HG02678 (cell line): Measurements from ENCODE around the gene FAM81A.
"Not testable (repeated sequence)": the region's sequence is repeated elsewhere in the genome, so short reads cannot be mapped to it uniquely, and the experiment has no call there.

ENCODE experiments used
- ATAC-seq: cut with Tn5 transposase; IDR thresholded peaks from one replicate; pipeline ENCODE4 v1.9.1; 2021; ENCODE audit warnings: mild to moderate bottlenecking, moderate library complexity; ENCODE audit not compliant: unreplicated experiment

The FAM81A gene

DNA sequence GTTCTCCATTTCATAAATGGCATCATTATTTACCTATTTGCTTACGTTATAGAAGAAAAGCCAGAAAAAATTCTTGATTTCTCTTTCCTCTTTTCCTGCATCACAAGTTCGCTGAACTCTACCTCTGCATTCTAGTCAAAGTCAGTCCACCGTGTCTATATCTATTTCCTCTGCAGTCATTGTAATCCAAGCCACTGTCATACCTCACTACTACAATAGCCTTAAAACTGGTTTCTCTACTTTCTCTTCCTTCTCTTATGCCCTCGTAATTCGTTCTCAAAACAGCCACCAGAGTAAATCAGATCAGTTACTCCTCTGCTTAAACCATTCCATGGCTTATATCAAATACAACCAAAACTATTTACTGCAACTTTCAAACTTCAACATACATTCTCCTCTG is 13.4 kb upstream of the FAM81A start:
- ATAC-seq, result no peak

DNA sequence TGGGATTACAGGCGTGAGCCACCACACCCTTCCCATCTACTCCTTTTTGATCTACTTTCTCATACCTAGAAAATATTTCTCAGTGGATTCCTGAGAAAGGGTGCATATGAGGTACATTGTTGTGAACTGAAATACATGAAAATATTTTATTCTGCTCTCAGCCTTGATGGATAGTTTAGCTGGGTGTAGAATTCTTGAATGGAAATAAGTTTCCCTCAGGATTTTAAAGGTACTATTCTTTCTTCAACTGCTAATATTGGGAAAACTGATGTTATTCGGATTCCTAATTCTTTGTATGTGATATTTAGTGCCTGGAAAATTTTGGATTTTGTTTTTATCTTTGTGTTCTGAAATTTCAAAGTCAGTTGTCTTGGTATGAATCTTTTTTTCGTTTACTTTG is 9.1 kb upstream of the FAM81A start:
- not testable (repeated sequence) for ATAC-seq

DNA sequence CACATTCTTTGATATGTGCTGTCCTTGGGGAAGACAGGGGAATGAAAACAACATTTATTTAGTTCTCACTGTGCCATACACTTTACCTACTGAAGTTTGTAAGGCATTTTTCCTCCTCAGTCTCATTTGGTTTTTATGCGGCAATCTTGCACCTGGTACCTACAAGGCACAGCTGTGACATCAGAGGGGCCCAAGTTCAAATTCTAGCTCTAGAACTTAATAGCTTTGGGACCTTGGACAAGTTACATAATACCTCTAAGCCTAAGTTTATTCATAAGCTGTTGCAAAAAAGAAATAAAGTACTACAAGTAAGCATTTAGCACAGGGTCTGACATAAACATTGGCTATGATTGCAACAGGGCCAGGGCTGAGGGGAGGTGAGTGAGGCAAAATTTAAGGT is 5.6 kb upstream of the FAM81A start:
- no peak for ATAC-seq

- ATAC-seq, result no peak
Measured at GRCh38 chr15:59434481-59434880, 3.5 kb upstream of the FAM81A start.

GRCh38 chr15:59436774-59437141 is 1.2 kb upstream of the FAM81A start:
- ATAC-seq, result no peak

DNA sequence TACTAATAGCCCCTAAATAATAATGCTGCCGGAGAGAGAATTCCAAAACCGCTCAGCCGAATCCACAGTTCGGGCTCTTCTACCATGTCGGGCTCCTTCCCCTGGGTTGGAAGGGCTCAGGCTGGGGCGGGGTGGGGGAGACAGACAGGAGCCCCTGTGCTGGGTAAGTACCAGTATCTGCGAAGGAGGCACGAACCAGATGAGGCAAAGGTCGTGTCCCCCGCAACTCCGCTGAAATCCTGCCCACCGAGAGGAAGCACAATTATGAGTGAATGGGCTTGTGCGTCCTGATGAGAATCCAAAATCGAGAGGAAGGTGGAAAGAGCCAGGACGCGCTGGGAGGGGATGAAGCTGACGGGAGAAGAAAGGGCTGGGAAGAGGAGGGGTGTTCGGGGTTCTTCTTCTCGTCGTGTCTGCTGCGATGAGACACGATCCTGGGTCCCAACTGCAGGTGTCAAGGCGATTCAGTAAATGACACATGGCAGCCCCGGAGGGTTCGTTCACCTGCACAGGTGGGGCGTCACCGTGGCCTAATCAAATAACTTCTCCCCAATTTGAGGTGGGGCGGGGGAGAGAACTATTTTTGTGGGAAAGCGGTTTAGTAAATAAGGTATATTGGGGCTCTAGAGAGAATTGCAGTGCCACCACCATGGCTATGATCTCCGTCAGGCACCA is 707 bp upstream of the FAM81A start:
- ATAC-seq, result no peak

GRCh38 chr15:59438625-59439290 is 772 bp downstream of the FAM81A start:
- ATAC-seq, result no peak

DNA sequence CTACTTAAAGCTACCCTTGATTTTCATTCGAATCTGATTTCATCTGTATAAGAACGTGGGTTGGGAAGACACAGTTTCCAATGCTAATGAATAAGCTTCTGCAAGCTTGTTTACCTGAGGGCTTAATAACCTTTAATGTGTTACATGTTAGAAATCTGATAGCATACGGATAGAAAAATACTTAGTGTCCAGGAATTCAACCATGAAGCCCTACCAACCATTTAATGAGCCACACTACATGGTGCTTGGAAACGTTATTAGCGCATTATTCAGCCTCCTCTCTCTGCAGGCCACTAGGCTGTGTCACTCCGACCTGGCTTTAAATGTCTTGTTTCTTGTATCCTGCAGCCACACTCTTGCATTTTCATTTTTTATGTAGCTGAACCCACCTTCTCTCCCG is 1.6 kb downstream of the FAM81A start:
- ATAC-seq, result no peak

DNA sequence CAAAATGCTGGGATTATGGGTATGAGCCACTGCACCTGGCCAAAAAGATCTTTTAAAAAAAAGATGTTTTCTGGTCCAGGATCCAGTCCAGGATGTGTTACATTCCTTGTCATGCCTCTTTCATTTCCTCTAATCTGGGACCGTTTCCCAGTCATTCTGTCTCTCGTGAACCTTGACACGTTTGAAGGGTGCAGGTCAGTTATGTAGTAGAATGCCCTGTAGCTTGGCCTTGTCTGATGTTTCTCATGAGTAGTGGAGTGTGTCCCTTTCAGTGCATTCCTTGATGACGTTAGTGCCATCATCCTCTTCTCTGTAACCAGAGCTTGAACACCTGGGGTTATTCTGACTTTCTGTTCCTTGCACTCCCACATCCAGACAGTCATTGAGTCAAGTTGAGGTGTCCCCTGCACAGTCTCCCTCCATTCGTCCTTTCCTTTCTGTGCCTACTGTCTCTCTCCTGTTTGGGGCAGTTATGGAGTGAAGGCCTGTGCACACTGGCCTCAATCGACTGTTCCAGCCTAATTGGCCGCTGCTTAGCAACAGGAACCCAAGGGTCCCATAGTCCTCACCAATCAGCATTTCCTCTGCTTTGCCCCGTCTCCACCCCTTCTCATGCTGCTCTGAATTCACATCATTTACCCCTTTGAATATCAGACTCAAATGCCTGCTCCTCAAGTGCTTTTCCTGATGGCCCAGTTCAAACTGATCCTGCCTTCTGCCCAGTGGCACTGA is 5.5 kb downstream of the FAM81A start:
- ATAC-seq, result no peak

DNA sequence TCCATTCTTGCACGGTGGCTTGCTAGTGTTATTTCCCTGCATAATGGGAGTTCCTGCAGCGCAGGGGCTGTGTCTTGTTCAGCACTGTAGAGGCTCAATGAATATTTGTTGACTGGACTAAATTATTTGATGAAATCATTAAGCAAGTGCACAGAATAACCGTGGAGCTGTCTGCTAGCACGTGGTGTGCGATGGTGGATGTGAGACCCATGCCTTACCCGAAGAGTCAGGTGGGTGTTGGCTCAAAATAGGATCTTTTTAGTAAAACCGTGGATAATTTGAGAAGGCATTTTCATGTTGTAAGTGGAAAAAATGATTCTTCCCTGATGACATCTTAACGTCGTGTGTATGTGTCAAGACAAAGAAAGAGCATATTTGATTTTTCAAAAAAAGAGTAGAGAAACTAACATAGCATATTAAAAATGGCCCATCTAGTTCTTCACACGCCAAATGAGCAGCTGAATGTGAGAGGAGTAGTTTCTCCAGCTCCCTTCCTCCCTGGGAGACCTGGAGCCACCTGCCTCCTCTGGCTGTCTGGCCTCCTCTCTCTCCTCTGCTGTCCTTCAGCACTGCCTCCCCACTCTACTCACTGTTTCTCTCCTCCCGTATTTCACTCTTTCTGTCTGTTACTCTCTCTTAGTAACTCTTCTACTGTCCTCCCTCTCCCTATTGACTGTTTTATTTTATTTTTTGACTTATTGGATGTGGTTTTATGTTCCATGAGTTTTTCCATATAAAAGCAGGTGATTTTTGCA is 6.3 kb downstream of the FAM81A start:
- no peak for ATAC-seq

DNA sequence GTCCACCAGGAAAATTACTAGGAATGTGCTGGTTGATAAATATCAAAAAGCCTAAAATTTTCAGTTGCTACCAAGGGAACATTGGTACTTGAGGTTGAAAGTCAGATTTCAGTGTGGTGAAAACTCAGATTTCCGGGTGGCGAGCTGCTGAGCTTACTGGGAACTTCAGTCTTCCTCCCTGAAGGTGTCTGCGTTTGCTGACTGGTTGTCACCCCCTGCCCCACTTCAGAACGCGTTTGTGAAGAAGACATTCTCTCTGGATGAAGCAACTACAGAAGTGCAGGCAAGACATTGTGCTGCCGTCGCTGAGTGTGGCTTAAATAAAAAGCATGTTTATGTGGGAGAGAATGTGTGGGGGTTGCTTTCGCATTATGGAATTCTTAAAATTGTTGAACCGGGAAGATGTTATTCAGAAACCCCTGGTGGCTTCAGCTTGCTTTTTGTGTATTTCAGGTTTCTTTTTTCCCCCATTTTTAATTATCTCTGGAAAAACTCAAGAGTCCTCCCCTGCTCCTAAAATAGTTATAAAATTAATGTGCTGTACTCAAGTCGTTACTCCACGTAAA is 7.1 kb downstream of the FAM81A start:
- no peak for ATAC-seq

GRCh38 chr15:59446232-59446957 is 8.4 kb downstream of the FAM81A start:
- ATAC-seq, result no peak

DNA sequence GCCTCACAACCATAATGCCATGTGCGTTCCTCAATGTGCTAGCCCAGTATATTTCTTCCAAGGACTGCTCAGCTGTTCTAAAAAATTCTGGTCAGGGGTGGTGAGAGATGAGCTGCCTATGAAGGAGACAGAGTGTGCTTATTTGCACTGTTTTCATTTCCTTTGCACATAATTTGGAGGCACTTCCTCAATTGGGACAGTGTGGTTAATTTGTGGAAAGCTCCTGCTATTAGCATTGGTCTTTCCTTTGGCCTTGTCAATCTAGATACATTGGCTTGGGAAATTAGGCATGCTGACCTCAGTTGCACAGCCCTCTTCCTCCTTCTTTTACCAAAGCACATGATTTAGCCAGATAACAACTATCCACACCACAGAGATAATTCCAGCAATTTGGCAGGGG is 9.4 kb downstream of the FAM81A start:
- ATAC-seq, result no peak

- no peak for ATAC-seq
Measured at GRCh38 chr15:59448871-59449270, 10.9 kb downstream of the FAM81A start.

GRCh38 chr15:59453474-59454215 is 15.7 kb downstream of the FAM81A start:
- no peak for ATAC-seq

DNA sequence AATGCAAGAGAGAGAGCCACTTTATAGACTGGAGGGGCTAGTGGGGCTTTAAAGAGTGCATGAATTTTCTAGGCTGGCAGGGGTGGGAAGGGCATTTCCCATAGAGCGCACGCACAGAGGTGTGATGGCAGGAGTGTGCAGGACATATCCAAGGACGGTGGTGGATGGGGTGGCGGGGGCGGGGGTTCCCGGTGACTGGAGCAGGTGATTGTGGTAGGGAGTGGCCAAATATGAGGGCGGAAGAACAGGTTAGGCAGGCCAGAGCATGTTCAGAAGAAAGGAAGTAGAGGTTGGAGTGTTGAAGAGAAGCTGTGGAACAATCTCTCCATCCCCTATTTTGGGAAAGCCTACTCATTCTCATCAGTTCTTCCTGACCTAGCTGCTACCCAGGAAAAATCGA is 18.1 kb downstream of the FAM81A start:
- ATAC-seq, result no peak

GRCh38 chr15:59457103-59457502 is 19.1 kb downstream of the FAM81A start:
- ATAC-seq, result no peak

GRCh38 chr15:59461521-59461920 is 23.5 kb downstream of the FAM81A start:
- no peak for ATAC-seq

DNA sequence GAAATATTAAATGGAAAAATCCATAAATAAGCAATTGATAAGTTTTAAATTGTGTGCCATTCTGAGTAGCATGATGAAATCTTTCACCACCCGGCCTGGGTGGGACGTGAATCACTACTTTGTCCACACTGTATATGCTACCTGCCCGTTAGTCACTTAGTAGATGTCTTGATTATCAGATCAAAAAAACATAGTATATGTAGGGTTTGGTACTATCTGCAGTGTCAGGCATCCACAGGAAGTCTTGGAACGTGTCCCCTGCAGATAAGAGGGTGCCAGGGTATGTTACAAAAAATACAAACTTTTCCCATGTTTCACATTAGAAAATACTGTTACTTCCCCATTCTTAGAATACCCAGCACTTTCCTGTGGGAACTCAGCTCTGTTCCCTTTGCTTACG is 35.2 kb downstream of the FAM81A start:
- no peak for ATAC-seq

DNA sequence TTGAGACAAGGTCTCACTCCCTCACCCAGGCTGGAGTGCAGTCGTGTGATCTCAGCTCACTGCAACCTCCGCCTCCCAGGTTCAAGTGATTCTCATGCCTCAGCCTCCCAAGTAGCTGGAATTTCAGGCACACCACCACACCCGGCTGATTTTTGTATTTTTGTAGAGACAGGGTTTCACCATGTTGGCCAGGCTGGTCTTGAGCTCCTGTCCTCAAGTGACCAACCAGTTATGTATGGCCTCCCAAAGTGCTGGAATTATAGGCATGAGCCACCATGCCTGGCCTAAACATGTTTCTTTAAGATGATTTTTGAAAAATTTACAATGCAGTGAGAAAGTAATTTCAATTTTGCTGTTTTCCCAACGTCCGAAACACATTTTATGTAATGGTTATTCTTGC is 37.2 kb downstream of the FAM81A start:
- ATAC-seq, result not testable (repeated sequence)
